ENCODE results near the gene GNG7.
"Not testable (repeated sequence)": the region's sequence is repeated elsewhere in the genome, so short reads cannot be mapped to it uniquely, and the experiment has no call there.

Gene GNG7

GRCh38 chr19:2651002-2651733 lies 51.3 kb downstream of the GNG7 start:
- H3K4me1 ChIP-seq (ENCODE audit: control insufficient read depth, insufficient read depth, low read length); H3K36me3 ChIP-seq (ENCODE audit: control insufficient read depth, insufficient read depth, low read length); H3K4me3 ChIP-seq (ENCODE audit: low read depth, low read length); H3K27ac ChIP-seq (ENCODE audit: low read depth, low read length); H3K9ac ChIP-seq (ENCODE audit: low read depth, low read length); H3K9me3 ChIP-seq (ENCODE audit: control insufficient read depth, insufficient read depth, low read length); H3K27me3 ChIP-seq (ENCODE audit: control insufficient read depth, insufficient read depth, low read length): not testable (repeated sequence)

- peaks cover 4% of the 10 kb centered on the region; the same call in 1 of the 2 replicates for H3K4me1 ChIP-seq (ENCODE audit: control insufficient read depth, insufficient read depth, low read length)
Observed at GRCh38 chr19:2650515-2650914, 52.0 kb downstream of the GNG7 start.

GRCh38 chr19:2648528-2648937 lies 54.0 kb downstream of the GNG7 start:
- H3K27me3 ChIP-seq (ENCODE audit: control insufficient read depth, insufficient read depth, low read length), result no peaks in the 10 kb centered on the region
- no peak overlapping the region for H3K27ac ChIP-seq (ENCODE audit: low read depth, low read length)
- no peak overlapping the region for H3K4me3 ChIP-seq (ENCODE audit: low read depth, low read length)
- no peaks in the 10 kb centered on the region for H3K36me3 ChIP-seq (ENCODE audit: control insufficient read depth, insufficient read depth, low read length)
- no peaks in the 10 kb centered on the region for H3K4me1 ChIP-seq (ENCODE audit: control insufficient read depth, insufficient read depth, low read length)
- no peaks in the 10 kb centered on the region for H3K9me3 ChIP-seq (ENCODE audit: control insufficient read depth, insufficient read depth, low read length)
- H3K9ac ChIP-seq (ENCODE audit: low read depth, low read length), result no peak overlapping the region

More at GRCh38 chr19:2650515-2650914, 52.0 kb downstream of the GNG7 start:
- Histone ChIP-seq H3K9me3 (ENCODE audit: control insufficient read depth, insufficient read depth, low read length) (no peaks in the 10 kb centered on the region), H3K9ac (ENCODE audit: low read depth, low read length) (no peak overlapping the region), H3K36me3 (ENCODE audit: control insufficient read depth, insufficient read depth, low read length) (no peaks in the 10 kb centered on the region), H3K27ac (ENCODE audit: low read depth, low read length) (no peak overlapping the region), H3K4me3 (ENCODE audit: low read depth, low read length) (no peak overlapping the region), H3K27me3 (ENCODE audit: control insufficient read depth, insufficient read depth, low read length) (no peaks in the 10 kb centered on the region)

GRCh38 chr19:2648099-2648498 lies 54.4 kb downstream of the GNG7 start:
- no peaks in the 10 kb centered on the region for H3K9me3 ChIP-seq (ENCODE audit: control insufficient read depth, insufficient read depth, low read length)
- H3K4me1 ChIP-seq (ENCODE audit: control insufficient read depth, insufficient read depth, low read length), result no peaks in the 10 kb centered on the region
- H3K4me3 ChIP-seq (ENCODE audit: low read depth, low read length), result no peak overlapping the region

DNA sequence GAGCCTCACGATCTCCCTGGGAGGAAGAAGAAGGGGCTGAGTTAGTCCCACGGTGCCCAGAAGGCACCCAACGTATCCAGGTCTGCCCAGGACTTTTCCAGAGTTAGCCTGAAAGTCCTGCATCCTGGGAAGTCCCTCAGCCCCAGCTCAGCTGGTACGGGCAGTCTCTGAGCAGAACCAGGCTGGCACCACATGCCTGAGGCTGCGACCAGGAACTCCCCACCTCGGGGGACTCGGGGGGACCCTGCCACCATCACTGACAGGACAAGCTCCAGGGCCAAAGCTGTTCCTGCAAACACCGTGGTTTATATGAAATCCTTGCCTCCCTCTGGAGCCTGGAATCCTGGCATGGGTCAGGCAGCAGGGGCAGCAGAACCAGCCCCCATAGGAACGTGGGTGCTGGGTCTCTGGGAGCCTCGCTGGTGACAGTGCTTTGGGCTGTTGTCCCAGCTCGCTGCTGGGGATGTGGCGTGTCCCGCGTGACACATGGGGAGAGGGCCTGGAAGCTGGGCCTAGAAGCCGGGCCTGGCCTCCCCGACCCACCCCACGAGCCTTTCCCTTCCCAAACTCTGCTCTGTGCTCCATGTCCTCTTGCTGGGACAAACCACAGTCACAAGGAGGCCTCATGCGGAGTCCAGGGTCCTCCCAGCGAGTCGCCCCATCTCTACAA lies 55.5 kb downstream of the GNG7 start:
- Histone ChIP-seq H3K27ac (ENCODE audit: low read depth, low read length) (no peak overlapping the region), H3K9me3 (ENCODE audit: control insufficient read depth, insufficient read depth, low read length) (no peaks in the 10 kb centered on the region), H3K36me3 (ENCODE audit: control insufficient read depth, insufficient read depth, low read length) (no peaks in the 10 kb centered on the region), H3K4me1 (ENCODE audit: control insufficient read depth, insufficient read depth, low read length) (no peaks in the 10 kb centered on the region), H3K9ac (ENCODE audit: low read depth, low read length) (no peak overlapping the region), H3K27me3 (ENCODE audit: control insufficient read depth, insufficient read depth, low read length) (no peaks in the 10 kb centered on the region), H3K4me3 (ENCODE audit: low read depth, low read length) (no peak overlapping the region)

More at GRCh38 chr19:2648099-2648498, 54.4 kb downstream of the GNG7 start:
- no peak overlapping the region for H3K27ac ChIP-seq (ENCODE audit: low read depth, low read length)
- no peaks in the 10 kb centered on the region for H3K36me3 ChIP-seq (ENCODE audit: control insufficient read depth, insufficient read depth, low read length)
- H3K27me3 ChIP-seq (ENCODE audit: control insufficient read depth, insufficient read depth, low read length), result no peaks in the 10 kb centered on the region
- no peak overlapping the region for H3K9ac ChIP-seq (ENCODE audit: low read depth, low read length)

- Histone ChIP-seq H3K27me3 (ENCODE audit: control insufficient read depth, insufficient read depth, low read length) (no peaks in the 10 kb centered on the region), H3K4me3 (ENCODE audit: low read depth, low read length) (no peak overlapping the region), H3K4me1 (ENCODE audit: control insufficient read depth, insufficient read depth, low read length) (no peaks in the 10 kb centered on the region), H3K9me3 (ENCODE audit: control insufficient read depth, insufficient read depth, low read length) (no peaks in the 10 kb centered on the region), H3K36me3 (ENCODE audit: control insufficient read depth, insufficient read depth, low read length) (no peaks in the 10 kb centered on the region), H3K9ac (ENCODE audit: low read depth, low read length) (no peak overlapping the region), H3K27ac (ENCODE audit: low read depth, low read length) (no peak overlapping the region)
Observed at GRCh38 chr19:2645826-2646225, 56.7 kb downstream of the GNG7 start.

DNA sequence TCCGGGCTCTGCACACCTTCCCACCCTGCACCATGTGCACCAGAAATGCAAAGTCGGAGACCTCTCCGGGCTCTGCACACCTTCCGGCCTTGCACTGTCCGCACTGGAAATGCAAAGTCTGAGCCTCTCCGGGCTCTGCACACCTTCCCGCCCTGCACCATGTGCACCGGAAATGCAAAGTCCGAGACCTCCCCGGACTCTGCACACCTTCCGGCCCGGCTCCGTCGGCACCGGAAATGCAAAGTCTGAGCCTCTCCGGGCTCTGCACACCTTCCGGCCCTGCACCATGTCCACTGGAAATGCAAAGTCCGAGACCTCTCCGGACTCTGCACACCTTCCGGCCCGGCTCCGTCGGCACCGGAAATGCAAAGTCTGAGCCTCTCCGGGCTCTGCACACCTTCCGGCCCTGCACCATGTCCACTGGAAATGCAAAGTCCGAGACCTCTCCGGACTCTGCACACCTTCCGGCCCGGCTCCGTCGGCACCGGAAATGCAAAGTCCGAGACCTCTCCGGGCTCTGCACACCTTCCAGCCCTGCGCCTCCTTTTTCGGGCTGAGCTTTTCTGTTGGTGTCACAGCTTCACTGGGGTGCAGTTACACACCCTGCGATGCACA lies 59.3 kb downstream of the GNG7 start:
- H3K4me1 ChIP-seq (ENCODE audit: control insufficient read depth, insufficient read depth, low read length); H3K4me3 ChIP-seq (ENCODE audit: low read depth, low read length); H3K36me3 ChIP-seq (ENCODE audit: control insufficient read depth, insufficient read depth, low read length); H3K27ac ChIP-seq (ENCODE audit: low read depth, low read length); H3K9ac ChIP-seq (ENCODE audit: low read depth, low read length); H3K27me3 ChIP-seq (ENCODE audit: control insufficient read depth, insufficient read depth, low read length); H3K9me3 ChIP-seq (ENCODE audit: control insufficient read depth, insufficient read depth, low read length): not testable (repeated sequence)

DNA sequence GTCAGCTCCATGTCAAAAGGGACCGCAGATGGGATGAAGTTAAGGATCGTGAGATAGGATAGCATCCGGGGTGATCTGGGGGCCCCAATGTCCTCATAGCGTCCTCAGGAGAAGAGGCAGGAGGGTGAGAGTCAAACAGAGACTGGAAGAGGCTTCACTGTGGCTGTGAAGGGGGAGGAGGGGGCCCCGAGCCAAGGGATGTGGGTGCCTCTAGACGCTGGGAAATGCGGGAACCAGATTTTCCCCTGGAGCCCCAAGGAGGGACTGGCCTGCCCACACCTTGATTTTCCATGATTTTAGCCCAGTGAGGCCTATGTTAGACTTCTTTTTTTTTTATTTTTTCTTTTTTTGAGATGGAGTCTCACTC lies 61.2 kb downstream of the GNG7 start:
- no peaks in the 10 kb centered on the region for H3K4me1 ChIP-seq (ENCODE audit: control insufficient read depth, insufficient read depth, low read length)

GRCh38 chr19:2640563-2641331 lies 61.7 kb downstream of the GNG7 start:
- Histone ChIP-seq H3K9ac (ENCODE audit: low read depth, low read length) (no peak overlapping the region), H3K27me3 (ENCODE audit: control insufficient read depth, insufficient read depth, low read length) (no peaks in the 10 kb centered on the region), H3K4me1 (ENCODE audit: control insufficient read depth, insufficient read depth, low read length) (no peaks in the 10 kb centered on the region), H3K9me3 (ENCODE audit: control insufficient read depth, insufficient read depth, low read length) (no peaks in the 10 kb centered on the region), H3K27ac (ENCODE audit: low read depth, low read length) (no peak overlapping the region), H3K4me3 (ENCODE audit: low read depth, low read length) (no peak overlapping the region), H3K36me3 (ENCODE audit: control insufficient read depth, insufficient read depth, low read length) (no peaks in the 10 kb centered on the region)

More for the DNA sequence above, 61.2 kb downstream of the GNG7 start:
- Histone ChIP-seq H3K27me3 (ENCODE audit: control insufficient read depth, insufficient read depth, low read length) (no peaks in the 10 kb centered on the region), H3K9ac (ENCODE audit: low read depth, low read length) (no peak overlapping the region), H3K27ac (ENCODE audit: low read depth, low read length) (no peak overlapping the region), H3K9me3 (ENCODE audit: control insufficient read depth, insufficient read depth, low read length) (no peaks in the 10 kb centered on the region), H3K36me3 (ENCODE audit: control insufficient read depth, insufficient read depth, low read length) (no peaks in the 10 kb centered on the region), H3K4me3 (ENCODE audit: low read depth, low read length) (no peak overlapping the region)

- H3K27ac ChIP-seq (ENCODE audit: low read depth, low read length), result no peak overlapping the region
- no peaks in the 10 kb centered on the region for H3K9me3 ChIP-seq (ENCODE audit: control insufficient read depth, insufficient read depth, low read length)
- H3K36me3 ChIP-seq (ENCODE audit: control insufficient read depth, insufficient read depth, low read length), result no peaks in the 10 kb centered on the region
- H3K4me3 ChIP-seq (ENCODE audit: low read depth, low read length), result no peak overlapping the region
- no peaks in the 10 kb centered on the region for H3K27me3 ChIP-seq (ENCODE audit: control insufficient read depth, insufficient read depth, low read length)
- H3K4me1 ChIP-seq (ENCODE audit: control insufficient read depth, insufficient read depth, low read length), result no peaks in the 10 kb centered on the region
- H3K9ac ChIP-seq (ENCODE audit: low read depth, low read length), result no peak overlapping the region
Observed at GRCh38 chr19:2639999-2640398, 62.5 kb downstream of the GNG7 start.

All from HUES48 (cell line).